ENCODE data around the gene APOF. TPM values are rescaled to one million over a fixed set of nuclear protein-coding genes. Genes with fewer than 3 reads are reported as not detected.

The APOF gene, protein sequence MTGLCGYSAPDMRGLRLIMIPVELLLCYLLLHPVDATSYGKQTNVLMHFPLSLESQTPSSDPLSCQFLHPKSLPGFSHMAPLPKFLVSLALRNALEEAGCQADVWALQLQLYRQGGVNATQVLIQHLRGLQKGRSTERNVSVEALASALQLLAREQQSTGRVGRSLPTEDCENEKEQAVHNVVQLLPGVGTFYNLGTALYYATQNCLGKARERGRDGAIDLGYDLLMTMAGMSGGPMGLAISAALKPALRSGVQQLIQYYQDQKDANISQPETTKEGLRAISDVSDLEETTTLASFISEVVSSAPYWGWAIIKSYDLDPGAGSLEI
- polyA plus RNA-seq (2011; rRNA removed): not detected in 2 replicates
- not detected in 2 replicates for polyA plus RNA-seq (2012; cell fraction: cytosol; rRNA removed)
- not detected in 2 replicates for polyA plus RNA-seq (2012; cell fraction: nucleus; rRNA removed)
- polyA plus RNA-seq (2017; fragmentation: RNase III; extraction: RNeasy Plus Mini Kit Qiagen cat#74134 plus additional on column Dnase treatment): not detected in 3 replicates
- polyA minus RNA-seq (2011; rRNA and poly(A)+ RNA removed): not detected in 2 replicates

DNA sequence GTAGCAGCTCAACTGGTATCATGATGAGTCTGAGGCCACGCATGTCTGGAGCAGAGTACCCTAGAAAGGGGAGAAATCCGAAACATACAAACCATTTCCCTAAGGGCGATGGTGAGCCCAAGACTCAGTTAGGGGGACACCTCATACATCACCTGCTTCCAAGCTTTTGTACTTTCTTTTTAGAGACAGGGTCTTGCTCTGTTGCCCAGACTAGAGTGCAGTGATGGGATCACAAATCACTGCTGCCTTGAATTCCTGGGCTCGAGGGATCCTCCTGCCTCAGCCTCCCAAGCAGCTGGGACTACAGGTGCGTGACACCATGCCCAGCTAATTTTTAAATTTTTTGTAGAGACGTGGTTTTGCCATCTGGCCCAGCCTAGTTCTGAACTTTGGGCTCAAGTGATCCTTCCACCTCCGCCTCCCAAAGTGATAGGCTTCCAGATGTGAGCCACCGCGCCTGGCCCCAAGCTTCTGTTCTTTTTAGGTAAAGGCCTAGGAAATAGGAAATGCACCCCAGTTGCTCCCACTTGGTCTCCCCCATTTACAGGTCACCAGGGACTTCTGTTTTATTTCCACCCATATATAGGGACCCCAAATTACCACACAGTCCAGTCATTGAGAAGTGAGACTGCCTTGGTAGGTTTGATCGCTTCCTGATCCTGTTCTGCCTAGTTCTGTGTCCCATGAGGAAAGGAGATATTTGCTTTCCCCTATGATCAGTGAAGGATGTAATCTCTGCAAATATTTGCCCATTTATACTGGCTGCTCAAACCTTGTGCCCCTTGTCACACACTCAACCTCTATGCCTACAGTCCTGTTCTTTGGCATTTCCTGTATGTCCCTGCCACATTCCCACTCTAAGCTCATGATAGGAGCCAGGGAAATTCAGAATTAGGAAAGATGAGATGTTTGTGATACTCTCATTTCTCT is at the start of gene APOF:
Gene APOF (minus strand): TSS at position 728 of the 930 bp plus-strand sequence. CDS start 112 bp downstream, at position 616.
- H3K4me3 ChIP-seq: no peak within 1 kb of the TSS
- FAIRE-seq (no peak), ATAC-seq (no peak), DNase-seq (ENCODE audit: low read depth in 1 of 2, low spot score in 1 of 2) (no peak)
- ChIA-PET POLR2A (interaction anchor here (1.5 kb wide), 1 partner anchor 46 kb away, joined by 3 read pairs; the partner anchor contains the start of gene CNPY2), CTCF (interaction anchor here (0.8 to 1.3 kb wide), 3 partner anchors 10 to 173 kb away, joined by 3 to 4 read pairs (median 3); partner anchors contain the start of gene SMARCC2)
- H3K4me1 ChIP-seq: peaks cover 8% of the 10 kb centered on the region
- no peak within 1 kb of the TSS for H3K4me2 ChIP-seq
- no peak within 1 kb of the TSS for H3K27ac ChIP-seq
- no peak for TF ChIP-seq TFCP2L1 (CRISPR knock-in tag; IDR thresholded peaks at IDR 0.05)
- TF ChIP-seq POLR2A (IDR thresholded peaks at IDR 0.05; ENCODE audit: low read length): no peak
- no peak for TF ChIP-seq NR3C1 (IDR thresholded peaks at IDR 0.05)
- no peak for TF ChIP-seq CEBPB (IDR thresholded peaks at IDR 0.05)
- TF ChIP-seq, protein P1, sequence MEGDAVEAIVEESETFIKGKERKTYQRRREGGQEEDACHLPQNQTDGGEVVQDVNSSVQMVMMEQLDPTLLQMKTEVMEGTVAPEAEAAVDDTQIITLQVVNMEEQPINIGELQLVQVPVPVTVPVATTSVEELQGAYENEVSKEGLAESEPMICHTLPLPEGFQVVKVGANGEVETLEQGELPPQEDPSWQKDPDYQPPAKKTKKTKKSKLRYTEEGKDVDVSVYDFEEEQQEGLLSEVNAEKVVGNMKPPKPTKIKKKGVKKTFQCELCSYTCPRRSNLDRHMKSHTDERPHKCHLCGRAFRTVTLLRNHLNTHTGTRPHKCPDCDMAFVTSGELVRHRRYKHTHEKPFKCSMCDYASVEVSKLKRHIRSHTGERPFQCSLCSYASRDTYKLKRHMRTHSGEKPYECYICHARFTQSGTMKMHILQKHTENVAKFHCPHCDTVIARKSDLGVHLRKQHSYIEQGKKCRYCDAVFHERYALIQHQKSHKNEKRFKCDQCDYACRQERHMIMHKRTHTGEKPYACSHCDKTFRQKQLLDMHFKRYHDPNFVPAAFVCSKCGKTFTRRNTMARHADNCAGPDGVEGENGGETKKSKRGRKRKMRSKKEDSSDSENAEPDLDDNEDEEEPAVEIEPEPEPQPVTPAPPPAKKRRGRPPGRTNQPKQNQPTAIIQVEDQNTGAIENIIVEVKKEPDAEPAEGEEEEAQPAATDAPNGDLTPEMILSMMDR (IDR thresholded peaks at IDR 0.05): no peak
- TF ChIP-seq, protein P2, sequence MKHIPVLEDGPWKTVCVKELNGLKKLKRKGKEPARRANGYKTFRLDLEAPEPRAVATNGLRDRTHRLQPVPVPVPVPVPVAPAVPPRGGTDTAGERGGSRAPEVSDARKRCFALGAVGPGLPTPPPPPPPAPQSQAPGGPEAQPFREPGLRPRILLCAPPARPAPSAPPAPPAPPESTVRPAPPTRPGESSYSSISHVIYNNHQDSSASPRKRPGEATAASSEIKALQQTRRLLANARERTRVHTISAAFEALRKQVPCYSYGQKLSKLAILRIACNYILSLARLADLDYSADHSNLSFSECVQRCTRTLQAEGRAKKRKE (CRISPR knock-in tag; IDR thresholded peaks at IDR 0.05; ENCODE audit: low read depth): no peak
- no peak for TF ChIP-seq KDM1A (IDR thresholded peaks at IDR 0.05; ENCODE audit: low read depth)
- no peak for TF ChIP-seq MAFK (IDR thresholded peaks at IDR 0.05; ENCODE audit: partially characterized antibody)
- WGBS (ENCODE audit: missing lambda C conversion rate): 76% methylated on average over 10 of the region's 10 CpGs
- H3K9me3 ChIP-seq: no peaks in the 10 kb centered on the region

DNA sequence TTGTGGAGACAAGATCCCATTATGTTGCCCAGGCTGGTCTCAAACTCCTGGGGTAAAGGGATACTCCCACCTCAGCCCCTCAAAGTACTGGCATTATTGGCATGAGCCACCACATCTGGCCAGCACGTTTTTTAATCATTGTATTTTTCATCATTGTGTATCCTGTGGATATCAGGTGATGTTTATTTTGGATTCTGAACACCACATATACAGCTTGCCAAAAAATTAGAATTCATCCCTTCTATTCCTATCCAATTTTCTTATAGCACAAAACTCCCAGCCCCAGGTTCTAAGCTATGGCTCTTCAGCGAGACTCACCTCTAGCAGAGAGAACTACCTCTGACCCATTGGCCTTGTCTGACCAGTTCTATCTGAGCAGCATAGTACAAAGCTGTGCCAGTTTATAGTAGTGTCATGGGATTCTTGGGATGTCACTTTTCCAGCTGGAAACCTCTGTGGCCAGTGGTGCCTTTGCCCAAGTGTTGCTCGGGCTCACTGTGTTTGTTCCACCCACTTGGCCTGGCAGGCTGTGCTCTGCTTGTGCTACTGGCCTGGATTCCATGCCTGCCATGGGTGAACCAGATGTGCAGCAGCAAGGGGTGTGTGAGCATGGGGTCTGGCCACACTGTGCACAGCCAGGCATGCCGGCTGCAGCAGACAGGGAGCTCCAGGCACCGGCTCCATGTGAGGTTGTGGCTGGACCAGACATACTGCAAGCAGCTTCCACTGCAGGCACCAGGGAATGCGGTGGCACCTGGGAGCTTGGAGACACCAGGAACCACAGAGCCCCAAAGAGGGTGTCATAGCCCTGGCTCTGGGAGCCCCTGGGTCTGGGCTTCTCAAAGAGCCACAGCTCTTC is 49.4 kb upstream of the APOF start:
- Histone ChIP-seq H3K4me2 (no peak overlapping the region), H3K9me3 (no peaks in the 10 kb centered on the region), H3K4me3 (no peak overlapping the region), H3K27ac (no peak overlapping the region), H3K4me1 (no peaks in the 10 kb centered on the region)
- ChIA-PET CTCF (interaction anchor here (1.8 kb wide), 1 partner anchor 10 kb away, joined by 10 read pairs; no protein-coding TSS in a partner anchor), POLR2A (interaction anchor here (0.7 kb wide), 1 partner anchor 52 kb away, joined by 3 read pairs; the partner anchor contains the start of gene STAT2)
- WGBS (ENCODE audit: missing lambda C conversion rate): 78% methylated on average over 5 of the region's 6 CpGs
- TF ChIP-seq, protein P3, sequence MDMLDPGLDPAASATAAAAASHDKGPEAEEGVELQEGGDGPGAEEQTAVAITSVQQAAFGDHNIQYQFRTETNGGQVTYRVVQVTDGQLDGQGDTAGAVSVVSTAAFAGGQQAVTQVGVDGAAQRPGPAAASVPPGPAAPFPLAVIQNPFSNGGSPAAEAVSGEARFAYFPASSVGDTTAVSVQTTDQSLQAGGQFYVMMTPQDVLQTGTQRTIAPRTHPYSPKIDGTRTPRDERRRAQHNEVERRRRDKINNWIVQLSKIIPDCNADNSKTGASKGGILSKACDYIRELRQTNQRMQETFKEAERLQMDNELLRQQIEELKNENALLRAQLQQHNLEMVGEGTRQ (IDR thresholded peaks at IDR 0.05): no peak
- no peak for TF ChIP-seq POLR2A (IDR thresholded peaks at IDR 0.05; ENCODE audit: low read length)
- TF ChIP-seq BHLHE40 (IDR thresholded peaks at IDR 0.05; ENCODE audit: low read depth, low read length): no peak
- TF ChIP-seq ZSCAN20 (CRISPR knock-in tag; IDR thresholded peaks at IDR 0.05): no peak
- TF ChIP-seq, protein P2 (CRISPR knock-in tag; IDR thresholded peaks at IDR 0.05; ENCODE audit: low read depth): no peak
- TF ChIP-seq, protein P4, sequence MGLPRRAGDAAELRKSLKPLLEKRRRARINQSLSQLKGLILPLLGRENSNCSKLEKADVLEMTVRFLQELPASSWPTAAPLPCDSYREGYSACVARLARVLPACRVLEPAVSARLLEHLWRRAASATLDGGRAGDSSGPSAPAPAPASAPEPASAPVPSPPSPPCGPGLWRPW (IDR thresholded peaks at IDR 0.05): no peak
- DNase-seq (ENCODE audit: low read depth in 1 of 2, low spot score in 1 of 2) (no peak), ATAC-seq (peak in 1 of 2 experiments; percentile 11; a peak in 2 of 6 replicates), FAIRE-seq (no peak)
